ENCODE measurements around the gene L3MBTL3.

The L3MBTL3 gene

DNA sequence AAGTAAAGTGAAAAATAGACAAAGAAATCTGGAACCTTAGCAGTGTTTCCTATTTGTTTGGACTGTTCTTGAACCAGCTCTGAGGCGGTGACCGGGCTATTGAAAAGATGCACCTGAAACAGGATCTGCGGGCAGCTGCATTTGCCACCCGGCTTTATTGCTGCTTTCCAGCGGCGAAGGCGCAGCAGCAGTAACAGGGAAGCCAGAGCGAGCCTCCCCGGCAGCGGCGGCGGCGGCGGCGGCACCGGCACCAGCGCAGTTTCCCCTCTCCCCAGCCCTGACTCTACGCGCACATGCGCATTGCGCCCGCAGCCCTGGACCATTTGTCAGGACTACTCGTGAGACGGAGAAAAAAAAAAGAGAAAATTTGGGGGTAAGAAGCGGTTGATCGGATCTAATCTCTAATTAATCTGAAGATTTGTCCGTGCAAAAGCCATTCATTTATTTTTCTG, at the start of gene L3MBTL3:
L3MBTL3 (plus strand) TSS at position 290 of the 452 bp plus-strand sequence. CDS start 24,119 bp downstream, outside the sequence.
- DNase-seq = peak; percentile 59 to 63

DNA sequence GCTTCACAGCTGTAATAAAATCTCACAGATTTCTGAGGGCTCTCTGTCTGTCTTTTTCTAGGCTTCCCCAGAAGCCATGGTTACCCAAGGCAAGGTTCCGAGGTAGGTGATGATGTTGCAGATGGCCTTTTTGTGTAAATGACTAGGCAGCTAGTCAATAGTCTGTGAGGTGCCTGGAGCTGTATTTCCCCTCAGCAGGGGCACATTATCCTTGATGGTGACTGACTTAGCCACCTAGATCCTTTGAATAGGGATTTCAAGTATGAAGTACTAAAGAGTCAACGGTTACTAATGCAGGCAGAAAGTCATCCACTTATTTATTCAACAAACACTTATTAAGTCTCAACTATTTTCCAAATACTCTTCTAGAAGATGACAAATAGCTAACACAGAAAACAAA, 49.3 kb upstream of the L3MBTL3 start:
- DNase-seq = no peak

DNA sequence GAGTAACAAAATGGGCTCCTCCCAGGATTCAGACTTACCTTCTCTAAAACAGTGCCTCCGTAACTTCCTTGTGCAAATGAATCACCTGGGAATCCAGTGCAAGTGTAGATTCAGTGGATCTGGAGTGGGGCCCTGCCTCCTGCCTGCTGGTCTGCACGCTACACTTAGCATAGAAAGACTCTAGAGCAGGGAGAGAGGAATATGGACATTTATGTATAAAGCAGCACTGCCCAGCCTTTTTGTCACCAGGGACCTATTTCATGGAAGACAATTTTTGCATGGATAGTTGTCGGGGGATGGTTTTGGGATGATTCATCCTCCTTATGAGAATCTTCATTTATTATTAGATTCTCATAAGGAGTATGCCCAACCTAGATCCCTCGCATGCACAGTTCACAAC, 42.3 kb upstream of the L3MBTL3 start:
- DNase-seq = no peak

DNA sequence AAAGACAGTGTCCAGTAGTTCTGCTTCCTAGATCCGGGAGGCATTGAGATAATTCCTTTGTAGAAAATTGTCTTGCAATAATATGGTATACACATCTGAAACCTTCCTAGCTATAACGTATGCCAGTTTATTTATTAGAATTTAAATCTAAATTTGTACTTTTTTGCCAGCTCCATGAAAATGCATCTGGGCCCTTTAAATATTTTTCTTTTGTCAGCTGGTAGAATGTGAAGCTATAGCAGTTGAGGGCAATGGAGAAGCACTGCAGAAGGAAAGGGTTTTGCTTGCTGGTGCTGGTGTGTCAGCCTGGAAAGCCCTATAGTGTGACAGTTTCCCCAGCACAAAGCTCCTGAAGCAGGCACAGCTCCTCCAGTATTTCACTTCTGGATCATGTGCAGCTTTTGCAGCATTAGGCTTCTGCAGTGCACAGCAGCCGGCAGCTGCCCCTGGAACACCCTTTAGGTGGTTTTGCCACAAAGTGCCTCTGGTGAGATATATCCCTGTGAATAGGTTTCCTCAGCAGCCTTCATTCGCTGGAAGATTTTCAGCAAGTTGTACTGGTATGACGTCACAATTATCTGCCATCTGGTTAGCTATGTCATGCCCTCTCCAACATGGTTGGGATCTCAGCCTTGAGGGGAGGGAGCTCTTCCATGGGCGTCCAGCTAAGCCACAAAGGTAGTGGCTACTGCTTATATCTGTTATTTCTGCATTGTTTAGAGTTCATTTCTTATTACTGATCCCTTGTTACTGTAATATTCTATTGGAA, 40.0 kb upstream of the L3MBTL3 start:
- DNase-seq = no peak

DNA sequence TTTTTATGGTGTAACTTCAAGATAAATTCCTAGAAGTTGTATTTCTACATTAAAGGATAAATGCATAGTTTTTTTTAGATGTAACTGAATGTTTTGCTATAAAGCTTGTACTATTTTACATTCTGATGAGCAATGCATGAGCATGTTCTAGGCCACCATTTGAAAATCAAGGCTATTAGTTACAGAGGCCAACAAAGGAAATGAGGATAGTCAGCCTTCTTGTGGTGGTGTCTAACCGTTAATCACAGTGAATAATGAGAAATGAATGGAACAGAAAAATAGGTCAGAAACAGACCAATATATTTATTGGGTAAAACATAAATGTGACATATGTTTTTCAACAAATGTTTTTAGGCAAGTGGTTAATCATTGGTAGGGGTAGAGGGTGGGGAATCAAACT, 37.6 kb upstream of the L3MBTL3 start:
- DNase-seq = no peak

DNA sequence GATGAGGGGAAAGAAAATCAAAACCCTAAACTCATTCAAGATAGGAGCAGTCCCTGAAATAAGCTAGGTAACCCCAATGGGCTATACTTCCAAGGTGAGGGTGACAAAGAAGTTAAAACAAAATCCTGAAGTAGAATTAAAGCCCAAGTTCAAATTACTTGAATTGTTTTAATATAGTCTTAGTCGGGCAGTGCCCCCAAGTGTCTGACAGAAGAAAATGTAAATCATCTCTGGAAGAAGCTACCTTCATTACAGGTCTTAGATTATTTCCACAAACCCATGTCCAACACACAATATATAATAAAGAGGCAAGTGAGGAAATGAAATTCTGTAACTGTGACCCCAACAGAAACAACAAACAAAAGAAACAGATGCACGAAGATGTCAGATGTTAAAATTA, 36.8 kb upstream of the L3MBTL3 start:
- DNase-seq = no peak

DNA sequence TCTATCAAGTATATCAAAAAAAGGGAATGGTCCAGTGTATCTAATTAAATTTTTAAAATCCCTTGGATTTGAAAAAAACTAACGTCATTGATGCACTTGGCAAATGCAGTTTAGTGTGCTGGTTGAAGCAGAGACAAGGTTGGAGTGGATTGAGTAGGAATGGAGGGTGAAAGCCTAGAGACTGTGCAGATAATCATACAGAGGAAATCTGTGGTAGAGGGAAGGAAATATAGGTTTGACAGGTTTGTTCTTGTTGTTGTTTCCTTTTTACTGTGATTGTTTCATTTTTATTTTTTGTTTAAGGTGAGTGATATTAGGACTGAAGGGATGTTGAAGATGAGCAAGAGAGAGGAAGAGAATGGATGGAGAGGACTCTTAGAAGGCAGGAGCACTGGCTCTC, 29.0 kb upstream of the L3MBTL3 start:
- DNase-seq = no peak

DNA sequence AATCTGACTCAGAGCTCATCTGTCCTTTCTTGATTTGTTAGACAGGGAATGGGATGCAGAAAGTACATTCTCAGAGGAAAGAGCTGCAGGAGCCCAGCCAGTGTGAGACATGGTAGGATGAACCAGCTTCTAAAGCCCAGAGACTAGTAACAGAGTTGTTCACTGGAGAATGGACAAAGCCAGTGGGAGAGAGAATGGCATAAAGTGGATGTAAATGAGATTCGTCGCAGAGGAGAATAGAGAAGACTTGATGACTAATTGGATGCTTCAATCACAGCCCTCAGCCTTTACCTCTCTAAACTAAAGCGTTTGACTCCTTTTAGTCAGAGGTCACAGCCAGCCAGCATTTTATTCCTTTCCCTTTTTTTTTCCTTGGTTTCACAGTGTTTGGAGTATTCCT, 25.5 kb upstream of the L3MBTL3 start:
- DNase-seq = no peak

DNA sequence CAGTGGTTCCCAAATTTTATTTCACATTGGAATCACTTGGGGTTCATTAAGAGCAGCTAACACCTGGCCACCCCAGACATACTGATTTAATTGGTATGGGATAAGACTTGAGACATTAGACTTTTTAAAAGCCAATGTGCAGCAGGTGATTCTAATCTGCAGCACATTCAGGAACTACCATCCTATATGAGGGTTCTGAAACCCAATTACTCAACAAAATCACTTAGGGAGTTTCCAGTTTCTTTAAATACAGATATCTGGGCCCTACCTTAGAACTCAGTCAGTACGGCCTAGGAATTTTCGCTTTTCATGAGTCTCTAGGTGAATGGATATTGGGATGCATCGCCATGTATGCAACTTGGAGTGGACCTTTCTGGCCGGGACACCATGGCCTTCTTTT, 24.0 kb upstream of the L3MBTL3 start:
- DNase-seq = no peak

DNA sequence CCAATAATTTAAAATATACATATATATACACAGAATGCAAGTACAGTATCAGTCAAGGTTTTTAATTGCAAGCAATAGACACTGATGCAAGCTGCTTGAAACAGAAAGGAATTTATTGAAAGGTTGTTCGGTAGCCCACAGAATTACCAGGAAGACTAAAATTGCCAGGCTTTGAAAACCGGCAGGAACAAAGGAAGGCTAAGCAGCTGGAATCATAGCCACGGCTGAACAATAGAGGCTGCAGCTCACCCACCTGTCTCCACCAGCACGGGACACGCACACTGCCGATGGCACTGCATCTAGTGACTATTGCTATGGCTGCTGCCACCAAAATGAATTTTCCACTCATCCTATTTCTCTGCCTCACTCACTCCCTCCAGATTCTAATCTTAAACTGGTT, 22.0 kb upstream of the L3MBTL3 start:
- DNase-seq = peak; percentile 34 to 43

DNA sequence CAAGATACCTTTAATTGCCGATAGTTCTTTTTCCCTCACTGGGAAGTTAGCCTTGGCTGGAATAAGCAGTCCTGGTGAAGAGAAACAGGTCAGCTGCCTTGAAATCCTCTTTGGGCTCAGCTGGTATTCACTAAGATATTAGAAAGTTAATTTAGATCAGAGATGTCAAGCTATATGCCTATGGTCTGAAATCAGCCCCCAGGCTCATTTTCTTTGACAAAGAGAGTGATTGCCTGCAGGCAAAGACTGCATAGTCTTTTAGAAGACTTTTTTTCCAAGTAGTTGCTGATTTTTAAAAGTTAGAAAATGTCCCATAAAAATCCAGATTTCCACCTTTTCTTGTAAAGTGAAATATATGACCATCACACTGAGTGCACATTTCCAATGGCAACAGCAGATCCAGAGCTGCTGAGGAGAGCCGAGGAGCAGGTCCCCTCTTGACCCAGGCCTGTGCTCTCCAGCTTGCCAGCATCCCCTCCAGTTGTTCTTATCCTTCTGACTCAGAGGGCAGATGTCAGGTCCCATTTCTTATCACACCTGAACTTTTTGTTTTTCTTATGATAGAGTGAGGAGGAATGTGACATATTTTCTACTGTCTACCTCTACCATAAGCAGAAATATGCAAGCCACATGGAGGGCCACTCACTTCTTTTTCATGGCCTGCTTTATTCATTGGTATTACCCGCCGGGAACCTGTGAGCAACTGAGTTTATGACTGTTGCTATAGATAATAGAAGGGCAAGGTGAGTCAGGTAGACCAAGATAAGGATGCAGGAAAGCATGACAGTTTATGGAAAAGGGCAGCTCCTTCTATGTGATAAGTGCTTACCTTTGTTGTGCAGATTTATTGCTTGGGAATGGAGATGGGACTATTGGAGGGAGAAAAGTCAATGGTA, 17.6 kb upstream of the L3MBTL3 start:
- no peak for DNase-seq

DNA sequence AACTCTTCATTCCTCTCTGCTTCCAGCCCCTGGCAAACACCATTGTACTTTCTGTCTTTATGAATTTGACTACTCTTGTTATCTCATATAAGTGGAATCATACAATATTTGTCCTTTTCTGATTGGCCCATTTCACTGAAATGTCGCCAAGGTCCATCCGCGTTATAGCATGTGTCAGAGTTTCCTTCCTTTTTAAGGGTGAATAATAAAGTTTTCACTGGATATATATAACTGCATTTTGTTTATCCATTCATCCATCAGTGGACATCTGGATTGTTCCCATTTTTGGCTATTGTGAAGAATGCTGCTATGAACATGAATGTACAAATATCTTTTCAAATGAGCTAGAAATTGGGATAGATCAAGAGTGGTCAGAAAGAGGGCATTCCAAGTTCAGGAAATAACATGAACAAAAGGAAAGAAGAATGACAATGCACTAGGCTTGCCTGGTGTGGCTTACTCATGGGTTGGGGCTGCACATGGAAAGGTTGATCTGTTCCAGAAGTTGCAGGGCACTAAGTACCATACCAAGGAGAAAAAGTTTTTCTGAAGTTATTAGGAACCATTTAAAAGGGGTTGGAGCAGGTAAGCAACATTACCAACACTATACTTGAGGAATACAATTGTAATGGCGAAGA, 10.0 kb upstream of the L3MBTL3 start:
- no peak for DNase-seq

DNA sequence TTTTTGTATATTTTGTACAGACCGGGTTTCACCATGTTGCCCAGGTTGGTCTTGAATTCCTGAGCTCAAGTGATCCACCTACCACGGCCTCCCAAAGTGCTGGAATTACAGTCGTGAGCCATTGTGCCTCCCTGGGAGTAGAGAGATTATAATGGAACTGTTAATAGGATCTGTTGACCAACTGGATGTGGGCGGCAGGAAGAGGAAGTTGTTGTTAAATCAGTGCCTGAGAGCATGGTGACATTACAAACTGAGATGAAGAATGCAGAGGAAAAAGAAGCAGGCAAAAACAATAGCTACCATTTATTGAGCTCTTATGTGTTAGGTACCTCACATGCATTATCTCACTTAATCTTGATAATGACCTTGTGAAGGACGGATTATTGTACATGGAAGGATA, 9.2 kb upstream of the L3MBTL3 start:
- no peak for DNase-seq

DNA sequence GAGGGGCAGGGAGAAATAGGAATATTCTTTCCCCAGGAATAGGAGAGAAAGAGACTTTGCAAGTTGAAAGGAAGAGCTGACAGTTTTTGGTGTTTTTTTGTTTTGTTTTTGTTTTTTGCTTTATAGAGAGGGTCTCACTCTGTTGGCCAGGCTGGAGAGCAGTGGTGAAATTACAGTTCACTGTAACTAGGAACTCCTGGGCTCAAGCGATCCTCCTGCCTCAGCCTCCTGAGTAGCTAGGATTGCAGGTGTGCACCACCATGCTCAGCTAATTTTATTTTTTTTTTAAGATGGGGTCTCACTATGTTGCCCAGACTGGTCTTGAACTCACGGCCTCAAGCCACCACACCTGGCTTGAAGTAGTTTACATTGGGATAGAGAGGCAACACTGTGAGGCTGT, 8.0 kb upstream of the L3MBTL3 start:
- no peak for DNase-seq

DNA sequence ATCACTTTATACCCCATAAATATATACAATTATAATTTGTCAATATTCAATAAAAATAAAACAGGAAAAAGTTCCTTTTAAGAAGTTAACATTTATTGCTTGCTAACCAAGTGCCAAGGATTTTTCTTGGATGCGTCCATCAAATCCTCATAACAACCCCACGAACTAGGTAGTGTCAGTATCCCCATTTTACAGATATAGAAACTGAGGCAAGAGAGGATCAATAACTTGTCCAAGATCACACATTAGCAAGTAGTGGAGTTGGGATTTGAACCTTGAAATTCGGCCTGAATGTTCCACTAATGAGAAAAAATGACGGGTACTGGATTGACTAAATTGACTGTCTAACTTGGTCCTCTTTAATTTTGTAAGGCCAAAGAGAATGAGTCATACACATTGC, 5.7 kb upstream of the L3MBTL3 start:
- no peak for DNase-seq

DNA sequence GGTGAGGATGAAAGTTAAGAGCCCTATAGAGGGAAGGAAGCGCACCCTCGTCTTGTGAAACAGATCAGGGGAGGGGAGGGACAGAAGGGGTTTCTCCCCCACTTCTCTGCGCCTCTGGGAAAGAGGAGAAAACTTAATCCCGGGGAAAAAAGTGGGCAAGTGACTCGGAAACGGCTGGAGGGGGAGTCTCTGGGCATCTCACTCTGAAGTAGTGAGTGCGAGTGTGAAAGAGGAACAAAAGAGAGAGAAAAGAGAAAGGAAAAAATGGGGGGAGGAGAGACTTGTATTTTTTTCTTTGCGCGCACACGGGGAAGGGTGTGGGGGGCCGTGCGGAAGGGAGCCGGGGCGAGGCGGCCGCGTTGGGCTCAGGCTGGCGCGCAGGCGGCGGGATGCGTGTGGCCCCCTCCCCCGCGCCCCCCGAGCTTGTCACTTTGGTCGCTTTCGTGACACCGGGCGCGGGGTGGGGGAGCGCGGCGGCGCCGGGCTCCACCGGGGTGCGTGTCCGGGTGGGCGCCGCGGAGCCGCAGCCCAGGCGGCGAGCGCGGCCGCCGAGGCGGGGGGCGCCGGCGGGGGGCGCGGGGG, 454 bp downstream of the L3MBTL3 start:
- no peak for DNase-seq

DNA sequence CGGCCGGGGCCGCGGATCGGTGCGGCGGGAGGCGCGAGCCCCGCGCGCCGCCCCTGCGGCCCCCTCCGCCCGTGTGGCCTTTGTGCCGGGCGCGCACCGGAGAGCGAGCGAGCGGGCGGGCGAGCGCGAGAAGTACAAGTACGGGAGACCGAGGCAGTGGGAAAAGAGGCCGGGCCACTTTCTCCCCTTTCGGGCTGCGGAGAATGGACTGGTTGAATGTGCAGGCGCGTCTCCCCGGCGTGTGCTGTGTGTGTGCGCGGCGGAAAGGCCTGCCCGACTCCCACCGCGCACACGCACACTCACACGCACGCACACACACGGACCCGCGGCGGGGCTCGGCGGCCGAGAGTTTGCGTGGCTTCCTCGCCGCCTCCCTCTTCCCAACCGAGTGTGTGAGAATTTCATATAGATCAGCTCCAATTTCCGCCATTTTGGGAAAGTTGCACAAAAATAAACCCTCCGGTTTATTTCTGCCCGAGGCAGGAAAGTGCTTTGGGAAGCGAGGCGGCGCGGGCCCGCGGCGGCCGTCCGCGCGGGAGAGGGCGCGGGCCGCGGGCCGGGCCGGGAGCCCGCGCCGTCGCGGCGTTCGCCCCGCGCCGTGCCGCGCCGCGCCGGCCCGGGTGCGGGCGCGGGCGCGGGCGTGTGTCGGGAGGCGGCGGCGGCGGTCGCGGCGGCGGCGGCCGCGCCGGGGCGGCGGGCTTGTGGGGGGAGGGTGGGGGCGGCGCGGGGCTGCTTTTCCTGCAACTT, 1.1 kb downstream of the L3MBTL3 start:
- DNase-seq = no peak

DNA sequence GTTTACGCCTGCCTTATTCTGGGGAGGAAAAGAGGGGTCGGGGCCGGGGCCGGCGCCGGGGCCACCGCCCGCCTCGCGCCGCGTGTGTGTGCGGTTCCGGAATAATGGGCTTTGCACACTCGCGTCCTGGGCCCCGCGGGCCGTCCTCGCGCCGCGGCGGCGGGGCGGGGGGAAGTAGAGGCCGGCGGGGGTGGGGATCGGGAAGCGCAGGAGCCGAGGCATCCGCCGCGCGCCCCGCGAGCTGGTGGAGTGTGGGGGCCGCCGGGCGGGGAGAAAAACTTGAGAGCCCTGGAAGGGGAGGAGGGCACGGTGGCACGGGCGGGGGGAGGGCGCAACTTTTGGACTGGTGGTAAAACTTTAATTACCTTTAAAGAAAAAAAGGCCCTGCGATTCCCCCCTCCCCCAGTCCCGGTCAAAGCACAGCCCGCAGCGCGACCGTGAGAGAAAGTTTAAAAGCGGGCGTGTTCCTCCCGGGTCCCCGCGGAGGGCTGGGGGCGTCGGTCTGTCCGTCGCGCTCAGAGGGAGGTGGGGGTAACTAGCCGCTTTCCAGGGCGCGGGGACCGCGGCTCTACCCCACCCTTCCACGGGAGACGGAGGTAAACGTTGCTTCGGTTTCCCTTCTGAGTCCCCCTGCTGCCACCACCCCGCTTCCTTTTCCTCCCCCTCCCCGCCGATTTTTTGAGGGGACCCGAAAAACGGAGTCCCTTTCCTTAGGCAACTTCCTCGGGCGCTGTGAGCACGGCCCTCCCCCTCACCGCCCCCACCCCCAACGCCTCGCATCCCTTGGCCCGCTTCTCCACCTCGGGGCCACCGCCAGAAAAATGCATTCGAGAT, 1.9 kb downstream of the L3MBTL3 start:
- DNase-seq = no peak

DNA sequence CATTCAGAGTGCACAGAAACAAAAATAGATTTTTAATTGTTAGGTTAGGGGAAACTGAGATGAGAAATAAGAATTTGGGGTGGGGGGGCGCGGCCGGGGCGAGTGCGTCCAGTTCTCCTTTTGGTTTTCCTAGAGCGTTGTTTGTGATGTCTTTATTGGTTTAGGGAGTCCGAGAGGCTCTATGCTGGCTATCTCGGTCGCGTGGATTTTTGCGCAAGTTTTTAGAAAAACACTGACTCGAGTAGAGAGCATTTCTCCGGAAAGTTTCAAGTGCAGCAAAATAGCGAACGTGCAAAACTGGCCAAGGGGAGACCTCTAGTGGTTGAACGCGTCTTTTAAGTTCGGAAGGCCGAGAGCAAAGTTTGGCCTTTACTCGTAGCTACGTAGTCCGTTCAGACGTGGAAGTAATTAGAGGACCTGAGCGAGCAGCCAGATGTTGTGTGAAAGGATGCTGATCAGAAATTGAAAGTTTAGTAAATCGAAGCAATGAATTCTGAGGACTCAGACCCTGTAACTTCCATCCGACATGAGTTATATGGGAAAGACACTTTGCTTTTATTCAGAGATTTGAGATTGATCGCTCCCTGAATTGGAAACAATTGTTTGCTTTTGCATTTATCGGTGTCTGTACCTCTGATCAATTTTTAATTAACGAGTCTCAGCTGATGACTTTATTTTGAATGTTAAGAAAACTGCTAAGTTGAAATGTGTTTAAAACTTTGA, 2.7 kb downstream of the L3MBTL3 start:
- DNase-seq = peak; percentile 54 to 67

DNA sequence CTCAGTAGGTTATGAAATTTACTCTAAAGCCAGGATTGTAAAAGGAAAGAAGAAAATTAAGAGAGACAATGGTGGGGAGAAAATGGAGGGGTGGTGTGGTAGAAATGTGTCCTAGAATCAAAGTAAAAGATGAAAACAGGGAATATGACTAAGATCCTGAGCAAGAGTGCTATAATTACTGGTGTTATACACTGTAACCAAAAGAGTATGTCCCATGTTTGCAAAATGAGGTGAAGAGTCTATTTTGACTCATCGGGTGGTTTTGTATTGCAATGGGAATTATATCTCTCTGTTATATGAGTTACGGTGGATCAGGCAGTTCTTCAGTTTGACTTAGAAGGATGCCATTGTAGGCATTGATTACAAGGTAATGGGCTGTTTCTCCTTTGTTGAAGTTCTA, 8.5 kb downstream of the L3MBTL3 start:
- no peak for DNase-seq

DNA sequence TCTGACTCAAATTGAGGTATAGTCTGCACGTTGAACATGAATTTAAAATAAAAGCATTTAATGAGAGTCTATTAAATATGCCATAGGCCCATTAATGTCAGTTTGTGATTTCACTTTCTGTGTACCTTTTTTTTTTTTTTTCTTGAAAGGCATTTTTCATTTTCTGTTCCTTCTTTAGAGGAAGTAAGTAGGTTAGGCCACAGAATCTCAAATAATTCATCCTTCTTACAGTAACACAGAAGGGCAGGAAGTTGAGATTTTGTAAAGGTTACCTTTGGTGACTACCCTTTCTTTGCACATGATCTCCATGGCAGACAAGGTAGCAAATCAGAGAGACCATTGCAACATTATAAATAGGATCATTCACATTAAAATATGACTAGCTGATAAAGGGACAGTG, 9.6 kb downstream of the L3MBTL3 start:
- no peak for DNase-seq
